Measurements from ENCODE around the gene GFOD2. TPM values are rescaled to one million over a fixed set of nuclear protein-coding genes. Genes with fewer than 3 reads are reported as not detected.

GFOD2 gene
- polyA plus RNA-seq, 12 donors = 10.2 to 29.8 (median 13.1) TPM; not detected in 1

DNA sequence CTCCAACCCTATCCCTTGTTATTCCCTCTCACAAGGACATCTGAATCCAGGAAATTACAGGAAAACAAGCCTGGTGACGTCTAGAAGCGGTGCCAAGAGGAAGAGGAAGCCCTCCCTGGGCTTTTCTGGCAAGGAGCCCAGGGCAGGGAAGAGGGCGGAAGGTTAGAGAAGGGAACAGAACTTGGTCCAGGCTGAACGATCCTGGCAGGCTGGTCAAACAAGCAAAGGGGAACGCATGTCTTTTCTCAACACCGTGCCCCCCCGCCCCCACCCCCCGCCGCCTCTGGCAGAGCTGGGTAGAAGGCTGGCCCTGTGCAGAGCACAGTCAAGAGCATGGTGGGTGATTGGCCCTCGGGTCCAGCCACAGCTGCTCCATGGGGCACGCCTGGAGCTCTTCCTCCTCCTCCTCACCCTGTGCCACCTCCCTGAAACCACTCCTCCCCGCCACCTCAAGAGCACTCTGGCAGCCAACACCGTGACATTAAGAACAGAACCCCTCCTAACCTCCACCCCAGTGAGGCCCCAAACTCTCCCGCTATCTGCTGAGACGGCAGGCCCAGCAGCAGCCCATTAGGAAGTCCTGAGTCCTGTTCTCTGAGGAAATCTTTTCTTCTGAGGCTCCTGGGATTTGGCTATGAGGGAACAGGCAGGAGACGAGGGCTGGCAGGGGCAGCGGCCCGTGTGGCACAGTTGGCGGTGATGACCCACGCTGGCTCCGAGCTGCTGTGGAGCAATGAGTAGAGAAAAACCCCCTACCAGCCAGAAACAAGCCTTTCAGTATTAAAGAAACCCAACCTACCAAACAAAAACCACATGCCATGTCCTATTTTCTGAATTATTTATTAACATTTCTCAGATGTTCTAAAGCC is 45.2 kb downstream of the GFOD2 start:
- no peak for DNase-seq

DNA sequence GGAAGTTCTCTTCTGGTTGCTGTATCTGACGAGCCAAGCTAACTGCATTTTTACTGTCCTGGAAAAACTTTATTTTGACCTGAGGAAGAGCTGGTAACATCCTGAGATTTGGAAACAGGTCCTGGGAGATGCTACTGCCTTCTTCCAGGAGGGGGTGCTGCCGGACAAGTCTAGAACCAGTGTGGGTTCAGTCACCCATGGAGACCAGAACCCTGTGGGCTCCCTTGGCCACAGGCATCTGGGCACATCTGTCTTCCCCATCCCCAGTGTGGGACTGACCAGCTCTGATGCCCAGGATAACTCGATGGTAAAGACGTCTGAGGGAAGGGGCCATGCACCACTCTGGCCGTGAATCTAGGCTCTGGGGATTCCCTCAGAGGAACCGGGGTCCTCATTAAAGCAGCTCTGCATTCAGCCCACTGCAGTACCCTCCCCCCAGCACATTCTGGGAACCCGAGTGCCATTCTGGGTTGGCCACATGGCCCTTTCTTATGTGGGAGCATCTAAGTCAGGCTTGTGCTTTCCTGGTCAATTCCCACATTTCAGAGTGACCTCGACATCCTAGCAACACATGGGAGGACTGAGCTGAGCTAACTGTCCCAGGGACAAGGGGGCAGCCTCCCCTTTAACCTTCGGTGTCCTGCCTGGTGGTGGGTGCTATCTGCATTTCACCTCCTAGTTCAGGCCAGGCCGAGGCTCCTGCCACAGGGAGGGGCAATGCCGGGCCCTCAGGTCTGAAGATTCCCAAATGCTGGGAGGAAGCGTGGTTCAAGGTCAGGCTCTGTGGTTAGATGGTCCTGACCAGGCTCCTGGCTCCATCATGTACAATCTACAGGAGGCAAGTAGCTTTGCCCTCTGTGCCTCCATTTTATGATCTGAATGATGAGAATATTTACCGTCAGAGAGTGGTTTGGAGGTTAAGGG is 46.1 kb downstream of the GFOD2 start:
- no peak for DNase-seq

DNA sequence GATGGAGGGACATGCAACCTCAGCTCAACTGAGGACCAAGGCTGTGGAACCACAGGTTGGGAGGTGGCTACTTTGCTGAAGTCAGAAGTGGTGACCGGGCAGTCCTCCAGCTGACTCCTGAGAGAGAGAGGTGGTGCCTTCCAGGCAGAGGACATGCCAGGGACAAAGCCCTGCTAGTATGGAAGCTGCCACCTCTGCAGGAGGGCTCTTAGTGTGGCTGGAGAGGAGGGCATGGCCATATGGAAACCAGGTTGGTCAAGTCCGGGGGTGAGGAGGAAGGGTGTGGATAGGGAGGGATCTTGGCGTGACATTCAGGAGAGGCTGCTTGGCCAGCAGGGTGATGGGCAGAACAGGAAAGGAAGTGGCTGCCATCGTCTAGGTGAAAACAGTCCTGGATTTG is 46.8 kb downstream of the GFOD2 start:
- DNase-seq = no peak

DNA sequence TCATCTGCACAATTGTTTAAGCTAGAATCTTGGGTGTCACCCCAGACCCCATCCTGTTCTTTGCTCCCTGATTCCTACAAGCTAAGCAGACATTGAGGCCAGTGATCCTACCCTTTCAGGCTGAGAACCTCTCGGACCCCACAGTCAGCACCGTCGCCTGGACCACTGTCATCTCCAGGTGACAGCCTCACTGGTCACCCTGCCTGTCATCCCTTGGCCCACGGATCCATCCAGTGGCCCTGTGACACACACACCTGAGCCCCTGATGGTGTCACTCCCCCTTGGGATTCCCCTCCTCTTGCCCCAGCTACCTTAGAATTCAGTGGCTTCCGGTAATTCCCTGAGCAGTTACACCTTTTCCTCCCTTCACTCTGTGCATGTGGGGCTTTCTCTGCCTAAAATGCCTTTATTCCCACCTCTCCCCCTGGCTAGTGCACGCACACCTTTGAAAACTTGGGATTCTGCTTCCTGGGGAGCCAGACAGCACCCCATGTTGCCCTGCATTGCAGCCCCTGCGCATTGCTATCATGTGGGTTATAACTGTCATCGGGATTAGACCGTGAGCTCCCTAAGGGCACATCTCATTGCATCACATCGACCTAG is 49.5 kb downstream of the GFOD2 start:
- DNase-seq = no peak

DNA sequence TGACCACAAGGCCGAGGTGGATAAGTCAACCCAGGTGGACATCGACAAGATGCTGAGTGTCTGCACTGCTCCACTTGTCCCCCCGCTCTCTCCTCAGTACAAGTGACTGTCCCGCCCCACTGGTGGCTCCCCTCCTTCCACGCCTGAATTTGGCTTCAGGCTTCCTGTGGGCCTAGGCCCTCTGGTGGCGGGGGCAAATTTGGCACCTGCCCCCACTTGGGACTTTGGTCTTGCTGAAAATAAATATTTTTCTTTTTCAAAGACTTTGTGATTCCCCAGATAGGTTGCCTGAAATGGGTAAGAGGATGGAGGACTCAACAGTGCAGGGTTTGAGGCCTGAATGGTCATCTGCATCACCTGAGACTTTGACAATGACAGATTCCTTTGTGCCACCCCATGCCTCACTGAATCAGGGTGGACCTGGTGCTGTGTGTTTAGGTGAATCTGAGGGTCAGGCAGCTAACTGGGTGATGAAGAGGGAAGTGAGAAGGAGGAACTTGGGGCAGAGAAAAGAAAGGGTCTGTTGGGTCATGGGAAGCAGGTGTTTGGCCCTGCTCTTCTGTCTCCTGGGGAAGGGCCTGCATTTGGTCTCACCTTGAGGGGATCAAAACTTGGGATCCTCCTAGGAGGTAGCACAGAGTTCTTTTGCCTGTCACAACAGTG is 50.5 kb downstream of the GFOD2 start:
- DNase-seq = no peak

DNA sequence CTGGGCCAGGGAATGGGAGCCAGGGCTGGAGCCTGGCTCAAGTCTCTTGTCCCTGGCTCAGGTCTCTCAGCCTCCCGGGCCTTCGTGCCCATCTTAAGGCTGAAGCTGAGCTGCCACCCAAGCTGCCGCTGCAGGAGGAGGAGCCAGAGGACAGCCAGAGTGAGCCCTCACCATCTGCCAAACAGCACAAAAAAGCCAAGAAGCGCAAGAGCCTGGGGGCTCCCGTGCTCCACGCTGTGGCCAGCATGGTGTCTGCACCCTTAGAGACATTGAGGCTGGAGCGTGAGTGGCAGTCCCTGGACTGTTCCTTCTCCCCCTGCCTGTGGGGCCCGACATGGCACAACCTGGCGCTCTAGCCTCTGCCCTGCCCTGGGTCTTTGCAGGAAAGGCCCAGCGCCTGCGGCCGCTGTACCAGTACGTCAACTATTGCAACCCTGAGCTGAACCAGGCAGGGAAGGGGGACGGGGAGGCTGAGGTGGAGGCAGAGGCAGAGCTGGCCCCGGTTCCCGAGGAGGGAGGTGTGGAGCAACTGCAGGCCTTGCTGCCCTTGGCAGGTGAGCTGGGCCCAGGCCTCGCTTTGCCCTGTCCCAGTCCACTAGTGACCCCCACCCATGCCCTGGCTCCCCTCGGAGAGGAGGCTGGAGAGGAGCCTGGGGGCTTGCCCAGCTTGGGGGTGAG is 51.2 kb downstream of the GFOD2 start:
- peak; percentile 86 for DNase-seq

DNA sequence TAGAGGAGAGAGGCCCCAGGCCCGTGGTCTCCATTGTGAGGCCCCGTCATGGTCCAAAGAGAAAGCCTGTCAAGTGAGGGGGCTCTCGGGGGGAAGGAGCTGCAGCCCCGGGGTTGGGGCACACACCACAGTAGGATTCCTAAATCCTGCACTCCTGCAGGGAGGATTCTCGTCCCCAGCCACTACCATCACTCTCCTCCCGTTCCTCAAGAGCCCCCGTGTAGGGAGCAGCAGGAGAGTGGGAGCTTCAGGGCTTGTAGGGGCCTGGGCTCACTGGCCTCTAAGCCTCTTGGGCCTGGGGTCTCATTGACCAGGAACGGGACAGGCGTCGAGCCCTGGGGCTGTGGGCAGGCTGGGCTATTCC is 51.7 kb downstream of the GFOD2 start:
- no peak for DNase-seq

DNA sequence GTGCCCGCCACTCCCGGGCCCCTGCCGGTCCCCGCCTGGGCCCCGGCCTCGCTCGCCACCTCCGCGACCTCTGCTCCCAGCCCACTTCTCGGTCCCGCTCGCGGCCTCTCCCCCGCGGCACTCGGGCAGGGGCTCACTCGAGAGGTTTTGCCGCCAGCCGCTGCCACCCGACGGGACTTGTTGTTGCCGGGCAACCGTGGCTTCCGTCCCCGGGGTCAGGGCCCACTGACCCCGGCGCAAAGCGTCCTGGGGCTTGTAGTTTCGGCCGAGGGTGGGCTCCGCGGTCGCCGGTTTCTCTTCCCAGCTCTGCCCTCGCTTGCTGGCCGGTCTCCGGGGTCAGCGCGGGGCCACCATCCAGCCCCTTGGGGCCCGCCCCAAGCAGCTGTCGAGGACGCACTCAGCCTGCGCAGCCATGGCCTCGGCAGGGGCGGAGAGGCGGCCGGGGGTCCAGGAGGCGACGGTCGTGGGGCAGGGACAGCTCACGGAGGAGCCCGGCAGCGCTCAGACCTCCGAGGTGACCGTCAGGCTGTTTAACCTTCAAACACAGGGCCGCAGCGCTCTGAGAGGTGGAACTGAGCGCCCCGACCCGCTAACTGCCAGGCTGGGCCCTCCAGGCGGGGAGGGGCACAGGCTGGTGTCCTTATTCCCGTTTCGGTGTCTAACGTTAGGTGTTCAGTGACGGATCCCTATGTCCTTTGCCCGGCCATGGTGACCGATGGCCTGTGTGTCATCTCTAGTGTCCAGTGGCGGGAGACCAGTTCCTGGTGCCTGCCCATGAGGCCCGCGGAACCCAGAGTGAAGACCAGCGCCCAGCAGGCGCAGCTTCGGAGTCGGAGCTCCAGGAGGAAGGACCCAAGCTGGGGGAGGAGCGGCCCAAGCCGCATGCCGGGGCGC is 52.3 kb downstream of the GFOD2 start, which contains the start of the genes C16orf86 and ENKD1:
Gene C16orf86 (plus strand): TSS at position 256 of the 894 bp plus-strand sequence. CDS start 157 bp downstream, at position 413.
Gene ENKD1 (minus strand): TSS at position 192 of the 894 bp plus-strand sequence. CDS start 308 bp downstream, outside the sequence.
- peak; percentile 83 for DNase-seq

DNA sequence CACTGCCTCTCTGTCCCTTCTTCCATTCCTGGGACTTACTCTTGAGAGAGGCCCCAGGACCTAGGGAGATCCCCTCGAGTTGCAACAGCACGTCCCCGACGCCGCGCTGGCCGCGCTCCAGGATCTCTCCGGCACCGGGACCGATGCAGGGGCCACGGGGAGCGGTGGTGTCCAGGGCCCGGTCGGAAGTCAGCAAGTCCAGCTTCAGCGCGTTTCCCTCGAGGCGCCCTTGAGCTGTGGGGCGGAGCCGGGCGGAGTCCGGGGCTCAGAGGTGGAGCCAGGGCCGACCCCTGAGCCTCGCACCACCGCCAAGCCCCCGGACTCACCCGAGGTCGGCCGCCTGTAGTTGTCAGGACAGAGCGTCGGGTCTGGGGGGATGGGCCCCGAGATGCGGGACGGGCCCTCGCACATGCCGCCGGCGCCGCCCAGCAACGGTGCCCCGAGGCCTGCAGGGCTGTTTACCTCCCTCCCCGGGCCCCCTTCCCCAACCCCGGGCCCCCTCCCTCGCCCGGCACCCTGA is 53.0 kb downstream of the GFOD2 start:
- DNase-seq = no peak

DNA sequence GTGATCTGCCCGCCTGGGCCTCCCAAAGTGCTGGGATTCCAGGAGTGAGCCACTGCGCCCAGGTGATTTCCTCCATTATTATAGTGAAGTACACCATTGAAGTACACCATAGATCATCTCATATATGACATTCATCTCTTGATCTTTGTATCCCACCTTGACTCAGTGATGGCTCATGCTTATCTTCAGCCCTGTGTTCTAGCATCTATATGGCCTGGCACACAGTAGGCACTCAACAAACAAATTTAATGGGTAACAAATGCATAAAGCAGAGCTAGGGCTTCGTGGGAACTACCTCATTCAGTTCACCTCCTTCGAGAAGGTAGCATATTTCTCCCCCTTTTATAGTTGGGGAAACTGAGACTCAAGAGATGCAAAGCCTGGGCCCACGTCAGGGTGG is 53.5 kb downstream of the GFOD2 start:
- DNase-seq = no peak

DNA sequence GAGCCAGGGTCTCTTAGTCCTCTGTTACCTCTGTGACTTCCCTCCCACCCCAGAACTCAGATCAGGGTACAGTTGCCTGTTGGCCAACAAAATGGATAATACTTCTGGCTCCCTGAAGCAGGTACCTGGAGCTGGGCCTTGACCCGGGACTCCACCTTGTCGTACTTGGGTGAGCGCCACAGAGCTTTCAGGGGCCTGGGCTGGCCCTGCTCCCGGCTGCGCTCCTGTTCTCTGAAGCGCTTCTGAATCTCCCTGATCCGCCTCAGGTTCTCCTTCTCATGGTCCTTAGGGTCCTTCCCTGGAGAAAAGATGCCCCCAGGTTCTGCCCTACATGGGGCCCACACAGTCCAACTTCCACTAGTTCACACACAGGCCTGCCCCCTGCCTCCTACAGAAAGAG is 54.2 kb downstream of the GFOD2 start:
- no peak for DNase-seq

DNA sequence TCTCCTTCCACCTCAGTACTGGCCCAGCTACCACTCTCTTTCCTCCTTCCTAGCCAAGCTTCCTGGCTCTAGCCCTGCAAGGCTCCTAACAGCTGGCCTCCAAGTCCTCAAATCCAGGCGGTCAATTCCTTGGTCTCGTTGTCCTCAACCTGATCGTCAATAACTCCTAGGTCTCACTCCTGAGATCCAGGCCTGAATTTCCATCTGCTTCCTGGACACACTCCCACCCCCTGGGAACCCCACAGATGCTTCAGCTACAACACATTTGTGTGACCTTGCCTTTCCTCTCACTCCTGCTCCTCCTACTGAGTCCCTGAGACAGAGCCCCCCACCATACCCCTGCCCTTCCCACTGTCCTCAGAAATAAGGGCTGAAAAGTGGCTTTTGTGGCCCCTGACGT is 54.9 kb downstream of the GFOD2 start:
- DNase-seq = no peak

DNA sequence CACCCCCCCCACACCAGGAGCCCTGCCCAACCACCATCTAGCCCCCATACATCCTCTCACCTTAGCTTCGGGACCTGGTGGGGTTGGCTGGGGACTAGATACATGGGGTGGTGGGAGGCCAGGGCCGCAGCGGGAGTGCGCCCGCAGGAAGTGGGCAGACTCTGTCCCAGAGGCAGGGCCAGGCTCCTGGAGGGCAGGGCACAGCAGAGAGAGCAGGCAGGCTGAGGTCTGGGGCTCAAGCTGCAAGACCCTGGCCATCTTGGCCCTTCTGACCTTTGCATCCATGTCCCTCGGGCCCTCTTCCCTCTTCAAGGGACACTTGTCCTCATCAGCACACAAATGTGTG is 55.3 kb downstream of the GFOD2 start:
- no peak for DNase-seq

DNA sequence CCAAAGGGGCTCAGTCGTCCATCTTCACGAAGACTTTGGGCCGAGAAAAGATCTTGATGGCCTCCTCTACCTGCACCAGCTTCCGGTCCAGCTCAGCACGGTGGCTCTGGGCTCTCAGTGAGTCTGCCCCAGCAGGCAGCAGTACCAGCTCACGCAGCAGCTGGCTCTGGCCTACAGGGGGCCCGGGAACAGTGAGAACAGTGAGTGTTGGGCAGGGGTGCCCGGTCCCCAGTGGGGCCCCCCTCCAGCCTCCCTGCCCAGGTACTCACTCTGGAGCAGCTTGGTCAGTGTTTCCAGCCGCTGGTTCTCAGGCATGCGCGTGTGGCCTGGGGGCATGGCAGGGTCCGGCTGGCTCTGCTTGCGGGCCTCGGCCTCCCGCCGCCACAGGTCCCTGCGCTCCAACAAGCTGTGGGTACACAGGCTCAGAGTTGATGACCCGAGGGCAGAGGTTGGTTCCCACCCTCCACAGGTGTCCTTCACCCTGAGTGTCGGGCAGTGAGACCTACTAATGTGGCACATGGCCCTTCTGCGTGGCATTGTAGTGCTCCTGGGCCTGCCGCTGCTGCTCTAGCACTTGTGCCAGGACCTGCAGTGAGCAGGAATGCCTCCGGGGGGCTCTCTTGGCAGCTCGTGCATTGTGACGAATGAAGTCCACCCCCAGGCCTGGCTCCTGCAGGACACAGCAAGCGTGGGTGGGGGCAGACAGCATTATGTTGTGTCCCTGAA is 55.8 kb downstream of the GFOD2 start:
- no peak for DNase-seq

DNA sequence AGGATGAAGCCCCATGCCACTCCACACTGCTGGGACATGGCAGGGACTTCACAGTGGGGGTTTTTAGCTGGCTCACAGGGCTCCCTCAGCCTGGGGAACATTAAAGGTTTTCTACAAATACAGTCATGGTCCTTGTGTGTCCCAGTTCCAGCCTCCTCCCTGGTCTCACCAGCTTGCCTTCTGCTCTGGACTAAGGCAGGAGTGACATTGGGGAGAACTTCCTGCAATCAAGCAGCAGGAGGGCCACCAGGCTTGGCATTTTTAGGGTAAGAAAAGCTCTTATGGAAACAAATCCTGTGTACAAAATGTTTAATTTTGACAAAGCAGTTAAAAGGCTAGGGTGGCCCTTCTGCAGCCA is 56.5 kb downstream of the GFOD2 start:
- DNase-seq = no peak

DNA sequence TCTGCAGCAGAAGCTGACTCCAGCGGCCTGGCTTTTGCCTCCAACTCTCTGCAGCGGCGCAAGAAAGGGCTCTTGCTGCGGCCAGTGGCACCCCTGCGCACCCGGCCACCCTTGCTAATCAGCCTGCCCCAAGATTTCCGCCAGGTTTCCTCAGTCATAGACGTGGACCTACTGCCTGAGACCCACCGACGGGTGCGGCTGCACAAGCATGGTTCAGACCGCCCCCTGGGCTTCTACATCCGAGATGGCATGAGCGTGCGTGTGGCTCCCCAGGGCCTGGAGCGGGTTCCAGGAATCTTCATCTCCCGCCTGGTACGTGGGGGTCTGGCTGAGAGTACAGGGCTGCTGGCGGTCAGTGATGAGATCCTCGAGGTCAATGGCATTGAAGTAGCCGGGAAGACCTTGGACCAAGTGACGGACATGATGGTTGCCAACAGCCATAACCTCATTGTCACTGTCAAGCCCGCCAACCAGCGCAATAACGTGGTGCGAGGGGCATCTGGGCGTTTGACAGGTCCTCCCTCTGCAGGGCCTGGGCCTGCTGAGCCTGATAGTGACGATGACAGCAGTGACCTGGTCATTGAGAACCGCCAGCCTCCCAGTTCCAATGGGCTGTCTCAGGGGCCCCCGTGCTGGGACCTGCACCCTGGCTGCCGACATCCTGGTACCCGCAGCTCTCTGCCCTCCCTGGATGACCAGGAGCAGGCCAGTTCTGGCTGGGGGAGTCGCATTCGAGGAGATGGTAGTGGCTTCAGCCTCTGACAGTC is 57.0 kb downstream of the GFOD2 start:
- DNase-seq = no peak

DNA sequence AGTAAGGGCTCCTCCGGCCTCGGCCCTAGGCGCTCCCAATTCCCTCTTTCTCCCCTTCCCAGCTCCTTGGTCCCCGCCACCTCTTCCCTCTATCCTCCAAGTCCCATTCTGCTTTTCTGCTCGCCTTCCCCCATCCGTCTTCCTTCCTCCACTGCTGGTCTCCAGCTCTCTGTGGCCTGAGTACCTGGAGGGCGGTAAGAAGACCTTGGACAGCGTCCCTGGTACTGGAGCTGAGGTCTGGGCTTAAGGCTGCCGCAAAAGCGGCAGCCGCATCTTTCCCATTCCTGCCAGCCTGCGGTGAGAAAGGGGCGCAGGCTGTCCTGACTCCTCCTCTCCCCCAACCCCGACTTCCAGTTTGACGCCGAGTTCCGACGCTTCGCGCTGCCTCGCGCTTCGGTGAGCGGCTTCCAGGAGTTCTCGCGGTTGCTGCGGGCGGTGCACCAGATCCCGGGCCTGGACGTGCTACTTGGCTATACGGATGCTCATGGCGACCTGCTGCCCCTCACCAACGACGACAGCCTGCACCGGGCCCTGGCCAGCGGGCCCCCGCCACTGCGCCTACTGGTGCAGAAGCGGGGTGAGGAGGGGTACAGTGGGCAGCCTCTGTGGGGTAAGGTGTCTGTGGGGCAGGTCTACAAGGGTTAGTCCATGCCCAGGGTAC is 57.9 kb downstream of the GFOD2 start:
- peak; percentile 50 for DNase-seq

DNA sequence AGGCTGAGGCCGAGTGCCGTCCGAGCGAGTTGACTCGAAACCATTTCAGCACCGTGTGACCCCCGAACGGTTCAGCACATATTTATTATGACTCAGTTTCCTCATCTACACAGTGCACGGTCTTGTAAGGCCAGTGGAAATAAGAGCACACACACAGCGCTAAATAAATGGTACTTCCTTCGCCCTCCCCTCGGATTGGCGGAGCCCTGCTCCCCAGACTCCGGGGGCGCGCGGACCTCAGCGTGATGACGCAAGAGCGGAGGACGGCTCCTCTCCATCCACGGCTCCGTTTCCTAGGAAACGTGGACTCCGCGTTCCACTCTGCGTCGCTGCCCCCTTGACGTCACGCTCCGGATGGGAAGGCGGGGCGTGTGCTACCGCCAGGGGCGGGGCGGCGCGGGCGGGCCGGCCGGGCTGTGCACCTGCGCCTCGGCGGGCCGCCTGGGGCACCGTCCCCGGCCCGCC is 58.5 kb downstream of the GFOD2 start, which contains the start of gene PARD6A:
Gene PARD6A (plus strand): TSS at position 397 of the 465 bp plus-strand sequence. CDS start 79 bp downstream, outside the sequence.
- DNase-seq = peak; percentile 95
